ENCODE results near the gene INHA. TPM values are rescaled to one million over a fixed set of nuclear protein-coding genes. Genes with fewer than 3 reads are reported as not detected.

The INHA gene
- total RNA-seq, 1 experiment from 2014 or later = 0.31 TPM

DNA sequence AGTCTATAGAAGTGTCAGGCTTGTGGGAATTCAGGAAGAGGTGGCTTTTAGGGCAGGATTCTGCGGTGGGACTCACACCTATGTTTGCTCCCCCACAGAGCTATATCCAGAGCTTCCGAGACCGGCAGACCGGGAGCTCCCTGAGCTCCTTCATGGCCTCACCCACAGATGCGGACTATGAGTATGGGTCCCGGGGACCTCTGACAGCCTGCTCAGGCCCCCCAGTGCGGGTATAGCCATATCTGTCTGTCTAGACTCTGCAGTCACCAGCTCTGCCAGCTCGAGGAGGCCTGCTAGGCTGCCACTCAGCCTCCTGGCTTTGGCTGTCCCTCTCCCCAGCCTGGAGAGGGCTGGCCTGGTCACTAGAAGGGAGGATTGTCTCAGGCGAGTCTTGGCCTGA is 22.5 kb upstream of the INHA start:
- no peak overlapping the region for H3K27ac Mint-ChIP-seq
- H3K27me3 ChIP-seq (ENCODE audit: insufficient read depth, low read length) = peaks cover 4% of the 10 kb centered on the region; the same call in 1 of the 2 replicates
- H3K56ac ChIP-seq (ENCODE audit: insufficient read length, low read depth, low read length) = no peak overlapping the region
- no peak overlapping the region for H2AFZ ChIP-seq (ENCODE audit: low read length)
- H2BK5ac ChIP-seq (ENCODE audit: insufficient read length, low read length) = no peak overlapping the region
- peaks cover 3% of the 10 kb centered on the region; the same call in 1 of the 2 replicates for H3K4me1 ChIP-seq (ENCODE audit: insufficient read depth, low read length)
- H3K4me3 Mint-ChIP-seq = no peak overlapping the region; a peak in 2 of 5 replicates
- no peak overlapping the region for H3K27ac ChIP-seq (ENCODE audit: insufficient read length, low read depth, low read length)
- H3K14ac ChIP-seq (ENCODE audit: insufficient read depth, low read length) = no peak overlapping the region
- H3K9ac ChIP-seq (ENCODE audit: extremely low read depth, insufficient read length, low read length) = no peak overlapping the region
- H4K20me1 ChIP-seq (ENCODE audit: control insufficient read depth, insufficient read depth, insufficient read length) = no peaks in the 10 kb centered on the region
- no peaks in the 10 kb centered on the region for H3K79me1 ChIP-seq (ENCODE audit: insufficient read depth, low read depth, low read length, poor library complexity, severe bottlenecking)
- H3K9me3 ChIP-seq (ENCODE audit: control insufficient read depth, low read depth, low read length) = no peaks in the 10 kb centered on the region
- no peak overlapping the region for H3T11ph ChIP-seq (ENCODE audit: low read length)
- no peaks in the 10 kb centered on the region for H3K79me2 ChIP-seq (ENCODE audit: insufficient read depth, low read length)
- H2BK12ac ChIP-seq (ENCODE audit: insufficient read length, low read depth, low read length) = no peak overlapping the region
- H3K23ac ChIP-seq (ENCODE audit: insufficient read length, low read depth, low read length) = no peak overlapping the region
- H3K4me1 Mint-ChIP-seq = peaks cover 14 to 21% of the 10 kb centered on the region in 2 experiments
- no peak overlapping the region for H4K5ac ChIP-seq (ENCODE audit: insufficient read length, low read depth, low read length)
- no peak overlapping the region for H4K91ac ChIP-seq (ENCODE audit: insufficient read length, low read depth, low read length)
- no peak overlapping the region for H3K18ac ChIP-seq (ENCODE audit: insufficient read length, low read depth, low read length)
- peaks cover 10 to 30% (median 30%) of the 10 kb centered on the region in 3 experiments; a peak in 6 of 7 replicates for H3K36me3 Mint-ChIP-seq (ENCODE audit: insufficient read depth in 1 of 3, low read depth in 3 of 3)
- H2BK20ac ChIP-seq (ENCODE audit: low read depth, low read length, poor library complexity, severe bottlenecking) = no peak overlapping the region
- no peak overlapping the region for H4K8ac ChIP-seq (replicated peaks; ENCODE audit: insufficient read length, low read depth, low read length)
- TF ChIP-seq, protein P1, sequence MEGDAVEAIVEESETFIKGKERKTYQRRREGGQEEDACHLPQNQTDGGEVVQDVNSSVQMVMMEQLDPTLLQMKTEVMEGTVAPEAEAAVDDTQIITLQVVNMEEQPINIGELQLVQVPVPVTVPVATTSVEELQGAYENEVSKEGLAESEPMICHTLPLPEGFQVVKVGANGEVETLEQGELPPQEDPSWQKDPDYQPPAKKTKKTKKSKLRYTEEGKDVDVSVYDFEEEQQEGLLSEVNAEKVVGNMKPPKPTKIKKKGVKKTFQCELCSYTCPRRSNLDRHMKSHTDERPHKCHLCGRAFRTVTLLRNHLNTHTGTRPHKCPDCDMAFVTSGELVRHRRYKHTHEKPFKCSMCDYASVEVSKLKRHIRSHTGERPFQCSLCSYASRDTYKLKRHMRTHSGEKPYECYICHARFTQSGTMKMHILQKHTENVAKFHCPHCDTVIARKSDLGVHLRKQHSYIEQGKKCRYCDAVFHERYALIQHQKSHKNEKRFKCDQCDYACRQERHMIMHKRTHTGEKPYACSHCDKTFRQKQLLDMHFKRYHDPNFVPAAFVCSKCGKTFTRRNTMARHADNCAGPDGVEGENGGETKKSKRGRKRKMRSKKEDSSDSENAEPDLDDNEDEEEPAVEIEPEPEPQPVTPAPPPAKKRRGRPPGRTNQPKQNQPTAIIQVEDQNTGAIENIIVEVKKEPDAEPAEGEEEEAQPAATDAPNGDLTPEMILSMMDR (conservative IDR thresholded peaks at IDR 0.05) = no peak
- peaks cover 12% of the 10 kb centered on the region for H3K23me2 ChIP-seq (ENCODE audit: insufficient read length, low read depth, low read length, poor library complexity, severe bottlenecking)
- no peak overlapping the region for H2AK5ac ChIP-seq (ENCODE audit: insufficient read length, low read length)
- H3K9me3 Mint-ChIP-seq = no peaks in the 10 kb centered on the region
- DNase-seq = no peak
- H2BK15ac ChIP-seq (ENCODE audit: low read depth, low read length) = no peak overlapping the region
- H2BK120ac ChIP-seq (ENCODE audit: low read depth, low read length, poor library complexity, severe bottlenecking) = no peak overlapping the region
- H3K27me3 Mint-ChIP-seq (ENCODE audit: low read depth) = peaks cover 56% of the 10 kb centered on the region
- H3K4me2 ChIP-seq (ENCODE audit: insufficient read depth, insufficient read length, low read length) = no peak overlapping the region
- WGBS (ENCODE audit: extremely low coverage, insufficient read length, low lambda C conversion rate) = no CpG with 5 or more reads among the region's 9 CpGs
- H3K4ac ChIP-seq (ENCODE audit: low read depth, low read length) = no peak overlapping the region
